Activated CD8-positive, alpha-beta T cell treated with anti-CD3 and anti-CD28 coated beads, Interleukin-2, amount 10 ng/mL, durations not matched to agents 7 days and 5 days (primary cell): Measurements from ENCODE around the gene CD2BP2. TPM values are rescaled to one million over a fixed set of nuclear protein-coding genes. Genes with fewer than 3 reads are reported as not detected.
A peak's percentile ranks its signal among the peaks of the same experiment; 100 is the strongest.
"Not testable (repeated sequence)": the region's sequence is repeated elsewhere in the genome, so short reads cannot be mapped to it uniquely, and the experiment has no call there.

ENCODE experiments used
- ATAC-seq: fragments of 150-1000 bp; cut with Tn5 transposase; one replicate; pipeline ENCODE4 v1.10.0; 2021; ENCODE audit warnings: moderate library complexity
- CTCF ChIA-PET: fragments of 350-600 bp; sonication (Branson Sonifier 250); formaldehyde crosslinking; loops from one replicate; lab custom pipeline; 2021; ENCODE audit warnings: antibody characterized with exemption; lab: Charles Lee
- POLR2A ChIA-PET: fragments of 350-600 bp; sonication (Branson Sonifier 250); formaldehyde crosslinking; loops from one replicate; lab custom pipeline; 2021; ENCODE audit warnings: antibody characterized with exemption; lab: Charles Lee
- DNase-seq: peaks from one replicate; pipeline ENCODE4 v3.0.0-alpha.2; 2020
- H3K27ac Mint-ChIP-seq: one replicate; pipeline ENCODE4 v1.8.0; 2021; ENCODE audit warnings: mild to moderate bottlenecking, mixed read lengths
- H3K27me3 Mint-ChIP-seq: one replicate; pipeline ENCODE4 v1.8.0; 2021; ENCODE audit warnings: low read depth, mixed read lengths
- H3K36me3 Mint-ChIP-seq: one replicate; pipeline ENCODE4 v1.8.0; 2021; ENCODE audit warnings: low read depth, mixed read lengths
- H3K4me1 Mint-ChIP-seq: one replicate; pipeline ENCODE4 v1.8.0; 2021; ENCODE audit warnings: low read depth, mixed read lengths
- H3K4me3 Mint-ChIP-seq: one replicate; pipeline ENCODE4 v1.8.0; 2021; ENCODE audit warnings: mild to moderate bottlenecking, mixed read lengths
- H3K9me3 Mint-ChIP-seq: one replicate; pipeline ENCODE4 v1.8.0; 2022; ENCODE audit warnings: mixed read lengths; ENCODE audit not compliant: insufficient read depth
- total RNA-seq, 2 experiments: library from RNA; stranded (reverse); gene quantifications; one replicate each; pipeline ENCODE4 v1.2.3, GENCODE V29; 2021

CD2BP2 gene
- total RNA-seq, 2 experiments from 2014 or later: 62.7 to 67.5 TPM

GRCh38 chr16:30338715-30339114 lies 16.4 kb downstream of the CD2BP2 start:
- H3K4me1 Mint-ChIP-seq: peaks cover 28% of the 10 kb centered on the region
- POLR2A ChIA-PET, H3K27ac Mint-ChIP-seq, CTCF ChIA-PET, ATAC-seq, DNase-seq, H3K36me3 Mint-ChIP-seq, H3K9me3 Mint-ChIP-seq, H3K27me3 Mint-ChIP-seq, H3K4me3 Mint-ChIP-seq: not testable (repeated sequence)

- H3K27ac Mint-ChIP-seq, POLR2A ChIA-PET, H3K27me3 Mint-ChIP-seq, ATAC-seq, H3K36me3 Mint-ChIP-seq, DNase-seq, CTCF ChIA-PET, H3K4me3 Mint-ChIP-seq, H3K9me3 Mint-ChIP-seq: not testable (repeated sequence)
- H3K4me1 Mint-ChIP-seq: peaks cover 30% of the 10 kb centered on the region
Measured at GRCh38 chr16:30337964-30338357, 17.1 kb downstream of the CD2BP2 start.

- peak overlapping the region; percentile 81 for H3K4me3 Mint-ChIP-seq
- H3K27me3 Mint-ChIP-seq: no peaks in the 10 kb centered on the region
- peaks cover 3% of the 10 kb centered on the region for H3K36me3 Mint-ChIP-seq
- no peak for DNase-seq
- H3K9me3 Mint-ChIP-seq: no peaks in the 10 kb centered on the region
- H3K27ac Mint-ChIP-seq: peak overlapping the region; percentile 84
- POLR2A ChIA-PET: interaction anchor here (1.0 to 1.9 kb wide), 7 partner anchors 14 to 152 kb away, joined by 3 to 7 read pairs (median 3); partner anchors contain the start of genes CD2BP2 and CORO1A
- peak; percentile 6 for ATAC-seq
- CTCF ChIA-PET: interaction anchor here (0.7 to 3.0 kb wide), 2 partner anchors 74 to 245 kb away, joined by 4 to 13 read pairs; partner anchors contain the start of gene TBX6
- H3K4me1 Mint-ChIP-seq: peaks cover 31% of the 10 kb centered on the region
Measured at GRCh38 chr16:30335598-30336474, 19.3 kb downstream of the CD2BP2 start.

GRCh38 chr16:30335028-30335597 lies 20.0 kb downstream of the CD2BP2 start:
- DNase-seq (peak; percentile 88), ATAC-seq (peak; percentile 90)
- H3K27me3 Mint-ChIP-seq, H3K9me3 Mint-ChIP-seq, H3K36me3 Mint-ChIP-seq: not testable (repeated sequence)
- Mint-ChIP-seq H3K4me1 (peaks cover 30% of the 10 kb centered on the region), H3K4me3 (peak overlapping the region; percentile 81), H3K27ac (peak overlapping the region; percentile 91)
- POLR2A ChIA-PET: interaction anchor here (0.6 to 1.9 kb wide), 8 partner anchors 14 to 152 kb away, joined by 3 to 7 read pairs (median 3); partner anchors contain the start of genes CD2BP2, CORO1A and SEPTIN1
- CTCF ChIA-PET: interaction anchor here (0.7 to 3.0 kb wide), 2 partner anchors 74 to 244 kb away, joined by 4 to 13 read pairs; partner anchors contain the start of gene TBX6

GRCh38 chr16:30334473-30334989 lies 20.6 kb downstream of the CD2BP2 start:
- H3K36me3 Mint-ChIP-seq, H3K27me3 Mint-ChIP-seq, H3K9me3 Mint-ChIP-seq: not testable (repeated sequence)
- DNase-seq: peak; percentile 89
- H3K4me3 Mint-ChIP-seq: peak overlapping the region; percentile 87
- H3K27ac Mint-ChIP-seq: peak overlapping the region; percentile 77
- ATAC-seq: peak; percentile 94
- peaks cover 26% of the 10 kb centered on the region for H3K4me1 Mint-ChIP-seq
- ChIA-PET CTCF (interaction anchor here (3.0 kb wide), 1 partner anchor 75 kb away, joined by 13 read pairs; no protein-coding TSS in a partner anchor), POLR2A (interaction anchor here (0.6 to 1.9 kb wide), 6 partner anchors 15 to 151 kb away, joined by 3 to 7 read pairs (median 4); partner anchors contain the start of genes CD2BP2, CORO1A and SEPTIN1)

- H3K27me3 Mint-ChIP-seq, H3K27ac Mint-ChIP-seq, POLR2A ChIA-PET, H3K36me3 Mint-ChIP-seq, DNase-seq, CTCF ChIA-PET, ATAC-seq, H3K4me3 Mint-ChIP-seq, H3K9me3 Mint-ChIP-seq: not testable (repeated sequence)
- peaks cover 13% of the 10 kb centered on the region for H3K4me1 Mint-ChIP-seq
Measured at GRCh38 chr16:30324220-30324619, 30.9 kb downstream of the CD2BP2 start.

- H3K27me3 Mint-ChIP-seq, CTCF ChIA-PET, H3K27ac Mint-ChIP-seq, POLR2A ChIA-PET, H3K9me3 Mint-ChIP-seq, H3K4me3 Mint-ChIP-seq, DNase-seq, H3K4me1 Mint-ChIP-seq, H3K36me3 Mint-ChIP-seq: not testable (repeated sequence)
- ATAC-seq: peak; percentile 47
Measured at GRCh38 chr16:30318647-30319046, 36.5 kb downstream of the CD2BP2 start.

GRCh38 chr16:30310937-30311336 lies 44.2 kb downstream of the CD2BP2 start:
- POLR2A ChIA-PET, H3K27me3 Mint-ChIP-seq, H3K4me3 Mint-ChIP-seq, CTCF ChIA-PET, H3K27ac Mint-ChIP-seq, ATAC-seq, H3K36me3 Mint-ChIP-seq, H3K9me3 Mint-ChIP-seq, DNase-seq: not testable (repeated sequence)
- H3K4me1 Mint-ChIP-seq: peaks cover 11% of the 10 kb centered on the region

- POLR2A ChIA-PET, H3K27ac Mint-ChIP-seq, DNase-seq, CTCF ChIA-PET, ATAC-seq, H3K4me3 Mint-ChIP-seq, H3K27me3 Mint-ChIP-seq, H3K36me3 Mint-ChIP-seq, H3K9me3 Mint-ChIP-seq: not testable (repeated sequence)
- H3K4me1 Mint-ChIP-seq: peaks cover 11% of the 10 kb centered on the region
Measured at GRCh38 chr16:30309255-30309654, 45.9 kb downstream of the CD2BP2 start.
